ENCODE data around the gene ICAM4. TPM values are rescaled to one million over a fixed set of nuclear protein-coding genes. Genes with fewer than 3 reads are reported as not detected.

ICAM4 gene
- total RNA-seq, 1 donor = 0.27 TPM

DNA sequence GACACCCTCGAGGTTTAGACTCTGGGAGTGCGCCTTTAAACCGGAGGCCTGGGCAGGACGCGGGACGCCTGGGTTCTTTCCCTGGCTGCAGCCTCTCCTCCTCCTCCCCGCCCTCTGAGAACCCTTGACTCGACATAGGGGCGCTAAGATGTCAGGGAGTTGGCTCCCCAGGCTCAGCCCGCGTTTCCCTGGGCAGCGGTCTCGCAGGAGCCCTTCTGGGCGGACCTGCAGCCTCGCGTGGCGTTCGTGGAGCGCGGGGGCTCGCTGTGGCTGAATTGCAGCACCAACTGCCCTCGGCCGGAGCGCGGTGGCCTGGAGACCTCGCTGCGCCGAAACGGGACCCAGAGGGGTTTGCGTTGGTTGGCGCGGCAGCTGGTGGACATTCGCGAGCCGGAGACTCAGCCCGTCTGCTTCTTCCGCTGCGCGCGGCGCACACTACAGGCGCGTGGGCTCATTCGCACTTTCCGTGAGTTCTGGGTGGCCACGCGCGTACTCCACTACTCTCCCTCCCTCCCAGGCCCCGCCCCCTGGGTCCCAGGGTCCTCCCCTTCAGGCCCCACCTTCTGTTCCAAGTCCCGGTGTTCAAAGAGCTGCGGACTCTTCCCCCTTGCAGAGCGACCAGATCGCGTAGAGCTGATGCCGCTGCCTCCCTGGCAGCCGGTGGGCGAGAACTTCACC lies 4.3 kb downstream of the ICAM4 start:
- TF ChIP-seq, protein P1, sequence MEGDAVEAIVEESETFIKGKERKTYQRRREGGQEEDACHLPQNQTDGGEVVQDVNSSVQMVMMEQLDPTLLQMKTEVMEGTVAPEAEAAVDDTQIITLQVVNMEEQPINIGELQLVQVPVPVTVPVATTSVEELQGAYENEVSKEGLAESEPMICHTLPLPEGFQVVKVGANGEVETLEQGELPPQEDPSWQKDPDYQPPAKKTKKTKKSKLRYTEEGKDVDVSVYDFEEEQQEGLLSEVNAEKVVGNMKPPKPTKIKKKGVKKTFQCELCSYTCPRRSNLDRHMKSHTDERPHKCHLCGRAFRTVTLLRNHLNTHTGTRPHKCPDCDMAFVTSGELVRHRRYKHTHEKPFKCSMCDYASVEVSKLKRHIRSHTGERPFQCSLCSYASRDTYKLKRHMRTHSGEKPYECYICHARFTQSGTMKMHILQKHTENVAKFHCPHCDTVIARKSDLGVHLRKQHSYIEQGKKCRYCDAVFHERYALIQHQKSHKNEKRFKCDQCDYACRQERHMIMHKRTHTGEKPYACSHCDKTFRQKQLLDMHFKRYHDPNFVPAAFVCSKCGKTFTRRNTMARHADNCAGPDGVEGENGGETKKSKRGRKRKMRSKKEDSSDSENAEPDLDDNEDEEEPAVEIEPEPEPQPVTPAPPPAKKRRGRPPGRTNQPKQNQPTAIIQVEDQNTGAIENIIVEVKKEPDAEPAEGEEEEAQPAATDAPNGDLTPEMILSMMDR (IDR thresholded peaks at IDR 0.05; ENCODE audit: insufficient read depth, low read length) = no peak
- peak overlapping the region; percentile 53 for H3K4me3 ChIP-seq (ENCODE audit: low read depth, low read length)
- no peak for DNase-seq (ENCODE audit: low read depth)

DNA sequence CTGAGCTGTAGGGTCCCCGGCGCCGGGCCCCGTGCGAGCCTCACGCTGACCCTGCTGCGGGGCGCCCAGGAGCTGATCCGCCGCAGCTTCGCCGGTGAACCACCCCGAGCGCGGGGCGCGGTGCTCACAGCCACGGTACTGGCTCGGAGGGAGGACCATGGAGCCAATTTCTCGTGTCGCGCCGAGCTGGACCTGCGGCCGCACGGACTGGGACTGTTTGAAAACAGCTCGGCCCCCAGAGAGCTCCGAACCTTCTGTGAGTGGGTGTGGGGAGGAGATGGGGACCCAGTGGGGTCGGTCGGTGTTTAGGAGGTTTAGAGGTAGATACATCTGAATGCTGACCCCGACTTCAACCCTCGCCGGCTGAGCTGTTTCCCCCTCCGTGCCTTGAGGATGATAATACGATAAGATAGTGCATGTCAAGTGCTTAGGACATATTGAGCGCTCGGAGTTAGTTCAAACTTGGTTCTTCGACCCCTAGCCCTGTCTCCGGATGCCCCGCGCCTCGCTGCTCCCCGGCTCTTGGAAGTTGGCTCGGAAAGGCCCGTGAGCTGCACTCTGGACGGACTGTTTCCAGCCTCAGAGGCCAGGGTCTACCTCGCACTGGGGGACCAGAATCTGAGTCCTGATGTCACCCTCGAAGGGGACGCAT lies 4.9 kb downstream of the ICAM4 start:
- H3K4me3 ChIP-seq (ENCODE audit: low read depth, low read length) = peak overlapping the region; percentile 53
- TF ChIP-seq, protein P1 (IDR thresholded peaks at IDR 0.05; ENCODE audit: insufficient read depth, low read length) = no peak
- no peak for DNase-seq (ENCODE audit: low read depth)

DNA sequence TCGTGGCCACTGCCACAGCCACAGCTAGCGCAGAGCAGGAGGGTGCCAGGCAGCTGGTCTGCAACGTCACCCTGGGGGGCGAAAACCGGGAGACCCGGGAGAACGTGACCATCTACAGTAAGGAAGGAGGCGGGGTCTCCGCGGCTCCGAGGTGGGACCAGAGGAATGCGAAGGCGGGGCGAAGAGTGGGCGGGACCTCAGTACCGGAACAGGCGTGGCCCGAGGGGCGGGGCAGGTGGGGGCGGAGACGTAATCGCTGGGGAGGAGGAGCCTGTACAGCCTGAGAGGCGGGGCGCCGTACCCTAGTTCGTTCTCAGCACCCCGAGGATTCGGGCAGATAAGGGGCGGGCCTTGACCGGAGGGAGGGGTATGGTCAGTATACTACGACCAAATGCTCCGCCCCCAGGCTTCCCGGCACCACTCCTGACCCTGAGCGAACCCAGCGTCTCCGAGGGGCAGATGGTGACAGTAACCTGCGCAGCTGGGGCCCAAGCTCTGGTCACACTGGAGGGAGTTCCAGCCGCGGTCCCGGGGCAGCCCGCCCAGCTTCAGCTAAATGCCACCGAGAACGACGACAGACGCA lies 5.5 kb downstream of the ICAM4 start:
- TF ChIP-seq, protein P1 (IDR thresholded peaks at IDR 0.05; ENCODE audit: insufficient read depth, low read length) = no peak
- peak; percentile 25 for DNase-seq (ENCODE audit: low read depth)
- H3K4me3 ChIP-seq (ENCODE audit: low read depth, low read length) = peak overlapping the region; percentile 53

DNA sequence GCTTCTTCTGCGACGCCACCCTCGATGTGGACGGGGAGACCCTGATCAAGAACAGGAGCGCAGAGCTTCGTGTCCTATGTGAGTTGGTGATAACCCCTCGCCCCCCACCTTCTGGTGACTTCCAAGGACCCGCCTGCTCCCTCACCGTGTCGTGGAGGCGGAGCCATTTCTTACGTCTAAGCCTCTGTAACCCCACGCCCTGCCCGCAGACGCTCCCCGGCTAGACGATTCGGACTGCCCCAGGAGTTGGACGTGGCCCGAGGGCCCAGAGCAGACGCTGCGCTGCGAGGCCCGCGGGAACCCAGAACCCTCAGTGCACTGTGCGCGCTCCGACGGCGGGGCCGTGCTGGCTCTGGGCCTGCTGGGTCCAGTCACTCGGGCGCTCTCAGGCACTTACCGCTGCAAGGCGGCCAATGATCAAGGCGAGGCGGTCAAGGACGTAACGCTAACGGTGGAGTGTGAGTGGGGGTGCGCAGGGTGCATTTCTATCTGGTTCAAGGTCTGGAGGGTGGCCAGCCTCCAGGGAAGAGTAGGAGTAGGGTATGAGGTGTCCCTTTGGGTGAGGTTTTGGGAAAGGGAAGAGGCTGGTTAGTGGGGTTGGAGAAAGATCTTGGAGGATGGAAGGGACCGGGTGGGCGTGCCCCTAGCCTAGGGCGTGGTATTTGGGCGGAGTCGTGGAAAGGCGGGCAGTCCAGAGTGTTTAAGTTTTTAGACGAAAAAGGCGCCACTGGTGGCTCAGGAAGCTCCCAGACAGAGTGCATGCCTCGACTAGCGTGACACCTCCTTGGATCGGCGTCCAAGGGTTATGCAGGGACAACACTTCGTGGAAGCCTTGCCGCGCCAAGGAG lies 6.3 kb downstream of the ICAM4 start:
- TF ChIP-seq, protein P1 (IDR thresholded peaks at IDR 0.05; ENCODE audit: insufficient read depth, low read length) = no peak
- no peak overlapping the region for H3K4me3 ChIP-seq (ENCODE audit: low read depth, low read length)
- DNase-seq (ENCODE audit: low read depth) = no peak

DNA sequence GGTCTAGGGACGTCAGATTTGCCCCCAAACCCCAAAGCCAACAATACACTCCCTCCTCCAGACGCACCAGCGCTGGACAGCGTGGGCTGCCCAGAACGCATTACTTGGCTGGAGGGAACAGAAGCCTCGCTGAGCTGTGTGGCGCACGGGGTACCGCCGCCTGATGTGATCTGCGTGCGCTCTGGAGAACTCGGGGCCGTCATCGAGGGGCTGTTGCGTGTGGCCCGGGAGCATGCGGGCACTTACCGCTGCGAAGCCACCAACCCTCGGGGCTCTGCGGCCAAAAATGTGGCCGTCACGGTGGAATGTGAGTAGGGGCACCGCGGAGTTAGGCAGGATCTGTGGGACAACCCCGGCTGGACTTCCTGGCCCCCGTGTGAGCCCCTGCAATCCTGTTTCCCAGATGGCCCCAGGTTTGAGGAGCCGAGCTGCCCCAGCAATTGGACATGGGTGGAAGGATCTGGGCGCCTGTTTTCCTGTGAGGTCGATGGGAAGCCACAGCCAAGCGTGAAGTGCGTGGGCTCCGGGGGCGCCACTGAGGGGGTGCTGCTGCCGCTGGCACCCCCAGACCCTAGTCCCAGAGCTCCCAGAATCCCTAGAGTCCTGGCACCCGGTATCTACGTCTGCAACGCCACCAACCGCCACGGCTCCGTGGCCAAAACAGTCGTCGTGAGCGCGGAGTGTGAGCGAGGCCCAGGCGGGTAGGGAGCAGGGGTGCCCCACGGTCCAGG lies 7.0 kb downstream of the ICAM4 start:
- TF ChIP-seq, protein P1 (IDR thresholded peaks at IDR 0.05; ENCODE audit: insufficient read depth, low read length) = no peak
- DNase-seq (ENCODE audit: low read depth) = no peak
- no peak overlapping the region for H3K4me3 ChIP-seq (ENCODE audit: low read depth, low read length)

DNA sequence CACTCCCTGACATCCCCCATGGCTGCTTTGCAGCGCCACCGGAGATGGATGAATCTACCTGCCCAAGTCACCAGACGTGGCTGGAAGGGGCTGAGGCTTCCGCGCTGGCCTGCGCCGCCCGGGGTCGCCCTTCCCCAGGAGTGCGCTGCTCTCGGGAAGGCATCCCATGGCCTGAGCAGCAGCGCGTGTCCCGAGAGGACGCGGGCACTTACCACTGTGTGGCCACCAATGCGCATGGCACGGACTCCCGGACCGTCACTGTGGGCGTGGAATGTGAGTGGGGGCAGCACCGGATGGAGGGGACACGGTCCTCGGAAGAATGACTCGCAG lies 7.6 kb downstream of the ICAM4 start:
- H3K4me3 ChIP-seq (ENCODE audit: low read depth, low read length) = no peak overlapping the region
- DNase-seq (ENCODE audit: low read depth) = no peak
- TF ChIP-seq, protein P1 (IDR thresholded peaks at IDR 0.05; ENCODE audit: insufficient read depth, low read length) = no peak

Data from fibroblast of the aortic adventitia (primary cell).